Activated naive CD4-positive, alpha-beta T cell treated with anti-CD3 and anti-CD28 coated beads, Interleukin-2, amount 10 ng/mL, durations not matched to agents 7 days and 5 days (primary cell): Measurements from ENCODE around the gene SIDT2.

Source experiments
- CTCF ChIA-PET: fragments of 350-600 bp; sonication (Branson Sonifier 250); formaldehyde crosslinking; loops from one replicate; lab custom pipeline; 2021; ENCODE audit warnings: antibody characterized with exemption; lab: Charles Lee
- DNase-seq: peaks from one replicate; pipeline ENCODE4 v3.0.0-alpha.2; 2020
- H3K27ac Mint-ChIP-seq: one replicate; pipeline ENCODE4 v1.8.0; 2021; ENCODE audit warnings: mild to moderate bottlenecking, moderate library complexity, mixed read lengths
- H3K27me3 Mint-ChIP-seq: one replicate; pipeline ENCODE4 v1.8.0; 2021; ENCODE audit warnings: mild to moderate bottlenecking, mixed read lengths
- H3K36me3 Mint-ChIP-seq: one replicate; pipeline ENCODE4 v1.8.0; 2021; ENCODE audit warnings: mixed read lengths
- H3K4me1 Mint-ChIP-seq: one replicate; pipeline ENCODE4 v1.8.0; 2021; ENCODE audit warnings: mixed read lengths
- H3K4me3 Mint-ChIP-seq: one replicate; pipeline ENCODE4 v1.8.0; 2021; ENCODE audit warnings: mild to moderate bottlenecking, moderate library complexity, mixed read lengths
- H3K9me3 Mint-ChIP-seq: one replicate; pipeline ENCODE4 v1.8.0; 2021; ENCODE audit warnings: mixed read lengths

SIDT2 gene

DNA sequence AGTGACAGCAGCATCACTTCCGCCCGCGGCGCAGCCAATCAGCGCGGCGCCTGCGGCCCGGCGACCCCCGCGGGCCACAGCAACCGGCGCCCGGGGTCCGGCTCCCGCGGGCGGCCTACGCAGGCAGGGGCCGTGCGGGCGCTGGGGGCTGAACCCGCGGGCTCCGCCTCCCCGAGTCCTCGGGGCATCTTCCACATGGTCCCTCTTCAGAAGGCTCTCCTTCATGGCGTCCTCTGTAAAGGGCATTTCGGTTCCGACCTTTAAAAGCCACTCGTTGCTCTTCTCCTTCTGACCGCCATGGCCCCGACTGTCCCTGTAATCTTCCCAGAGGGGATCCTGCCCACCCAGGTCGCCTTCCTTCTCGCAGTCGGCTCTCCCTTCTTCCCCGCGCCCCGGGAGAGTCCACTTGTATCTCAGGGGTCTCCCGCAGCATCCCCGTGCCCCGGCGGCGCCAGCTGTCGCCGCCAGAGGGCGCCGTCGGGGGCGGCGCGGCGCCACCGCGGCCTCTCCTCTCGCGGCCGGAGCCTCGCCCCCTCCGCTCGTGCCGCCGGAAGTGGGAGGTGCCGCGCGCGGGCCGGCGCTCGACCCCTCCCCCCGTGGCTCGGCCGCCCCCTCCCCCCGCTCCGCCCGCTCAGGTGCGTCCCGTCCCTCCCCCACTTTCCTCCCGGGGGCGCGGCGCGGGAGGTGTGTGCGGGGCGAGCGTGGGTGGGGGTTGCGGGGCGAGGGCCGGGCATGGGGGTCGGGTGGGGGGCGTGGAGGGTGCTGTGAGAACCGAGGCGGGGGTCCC, 53.7 kb downstream of the SIDT2 start, which contains the start of gene RNF214:
Gene RNF214 (plus strand): TSS at position 580 of the 787 bp plus-strand sequence. CDS start 1,602 bp downstream, outside the sequence.
- CTCF ChIA-PET, result no interaction called here
- DNase-seq, result peak; percentile 82
- Mint-ChIP-seq H3K4me1 (peaks cover 44% of the 10 kb centered on the region), H3K4me3 (peak within 1 kb of the TSS; percentile 99), H3K36me3 (peaks cover 39% of the 10 kb centered on the region), H3K9me3 (no peaks in the 10 kb centered on the region), H3K27me3 (peaks cover 4% of the 10 kb centered on the region), H3K27ac (peak within 1 kb of the TSS; percentile 99)

GRCh38 chr11:117232911-117233409, 54.4 kb downstream of the SIDT2 start:
- Mint-ChIP-seq H3K9me3 (no peaks in the 10 kb centered on the region), H3K27ac (peak overlapping the region; percentile 85)
- DNase-seq, result no peak

DNA sequence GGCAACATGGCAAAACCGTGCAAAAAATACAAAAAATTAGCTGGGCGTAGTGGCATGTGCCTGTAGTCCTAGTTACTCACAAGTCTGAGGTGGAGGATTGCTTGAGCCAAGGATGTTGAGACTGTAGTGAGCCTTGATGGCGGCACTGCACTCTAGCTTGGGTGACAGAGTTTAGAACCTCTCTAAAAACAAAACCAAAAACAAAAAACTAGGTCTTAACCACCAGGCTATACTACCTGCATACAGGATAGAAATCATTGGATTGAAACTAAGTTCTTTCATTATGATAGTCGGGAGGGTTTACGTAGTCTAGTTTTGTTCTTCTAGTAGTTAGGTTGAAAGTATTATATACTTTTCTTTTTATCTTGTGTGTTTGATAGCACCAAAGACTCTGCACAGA, 59.7 kb downstream of the SIDT2 start:
- no peak overlapping the region for H3K27ac Mint-ChIP-seq
- H3K4me1 Mint-ChIP-seq, result peaks cover 12% of the 10 kb centered on the region
- no peak overlapping the region for H3K4me3 Mint-ChIP-seq
- CTCF ChIA-PET, result interaction anchor here (0.7 kb wide), 1 partner anchor 8 kb away, joined by 3 read pairs; no protein-coding TSS in a partner anchor
- H3K27me3 Mint-ChIP-seq, result no peaks in the 10 kb centered on the region
- H3K36me3 Mint-ChIP-seq, result peaks cover 18% of the 10 kb centered on the region
- H3K9me3 Mint-ChIP-seq, result no peaks in the 10 kb centered on the region
- no peak for DNase-seq

More at GRCh38 chr11:117232911-117233409, 54.4 kb downstream of the SIDT2 start:
- Mint-ChIP-seq H3K27me3 (peaks cover 4% of the 10 kb centered on the region), H3K4me3 (peak overlapping the region; percentile 99), H3K4me1 (peaks cover 39% of the 10 kb centered on the region), H3K36me3 (peaks cover 34% of the 10 kb centered on the region)
- CTCF ChIA-PET, result no interaction called here

DNA sequence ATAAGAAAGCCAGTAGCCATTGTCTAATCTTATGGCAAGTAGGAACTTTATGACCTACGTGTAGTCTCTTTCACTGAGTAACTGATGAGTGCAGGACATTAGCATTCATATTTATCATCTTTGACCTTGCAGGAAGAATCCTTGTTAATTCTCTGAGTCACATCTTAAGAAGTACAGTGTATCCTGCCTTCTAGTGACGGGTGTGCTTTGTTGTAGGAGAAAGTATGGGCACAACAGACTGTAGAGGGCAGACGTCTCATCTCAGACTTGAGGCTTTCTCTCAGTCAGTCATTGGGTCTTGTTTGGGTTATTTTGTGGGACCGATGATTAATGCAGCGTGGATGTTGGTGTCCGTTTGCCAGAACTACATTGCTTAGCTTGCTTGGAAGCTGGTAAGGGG, 60.8 kb downstream of the SIDT2 start:
- Mint-ChIP-seq H3K4me1 (peaks cover 2% of the 10 kb centered on the region), H3K9me3 (no peaks in the 10 kb centered on the region), H3K36me3 (peaks cover 20% of the 10 kb centered on the region), H3K27ac (no peak overlapping the region), H3K27me3 (no peaks in the 10 kb centered on the region), H3K4me3 (no peak overlapping the region)
- DNase-seq, result no peak
- CTCF ChIA-PET, result interaction anchor here (1.3 kb wide), 1 partner anchor 12 kb away, joined by 3 read pairs; no protein-coding TSS in a partner anchor
